Measurements from ENCODE around the gene PCDHA12.
"Not testable (repeated sequence)": the region's sequence is repeated elsewhere in the genome, so short reads cannot be mapped to it uniquely, and the experiment has no call there.

PCDHA12 gene

GRCh38 chr5:140857177-140857986 lies 17.7 kb upstream of the PCDHA12 start:
- DNase-seq = no peak

- no peak for DNase-seq
These were observed 17.2 kb upstream of the PCDHA12 start for GRCh38 chr5:140857987-140858240.

DNA sequence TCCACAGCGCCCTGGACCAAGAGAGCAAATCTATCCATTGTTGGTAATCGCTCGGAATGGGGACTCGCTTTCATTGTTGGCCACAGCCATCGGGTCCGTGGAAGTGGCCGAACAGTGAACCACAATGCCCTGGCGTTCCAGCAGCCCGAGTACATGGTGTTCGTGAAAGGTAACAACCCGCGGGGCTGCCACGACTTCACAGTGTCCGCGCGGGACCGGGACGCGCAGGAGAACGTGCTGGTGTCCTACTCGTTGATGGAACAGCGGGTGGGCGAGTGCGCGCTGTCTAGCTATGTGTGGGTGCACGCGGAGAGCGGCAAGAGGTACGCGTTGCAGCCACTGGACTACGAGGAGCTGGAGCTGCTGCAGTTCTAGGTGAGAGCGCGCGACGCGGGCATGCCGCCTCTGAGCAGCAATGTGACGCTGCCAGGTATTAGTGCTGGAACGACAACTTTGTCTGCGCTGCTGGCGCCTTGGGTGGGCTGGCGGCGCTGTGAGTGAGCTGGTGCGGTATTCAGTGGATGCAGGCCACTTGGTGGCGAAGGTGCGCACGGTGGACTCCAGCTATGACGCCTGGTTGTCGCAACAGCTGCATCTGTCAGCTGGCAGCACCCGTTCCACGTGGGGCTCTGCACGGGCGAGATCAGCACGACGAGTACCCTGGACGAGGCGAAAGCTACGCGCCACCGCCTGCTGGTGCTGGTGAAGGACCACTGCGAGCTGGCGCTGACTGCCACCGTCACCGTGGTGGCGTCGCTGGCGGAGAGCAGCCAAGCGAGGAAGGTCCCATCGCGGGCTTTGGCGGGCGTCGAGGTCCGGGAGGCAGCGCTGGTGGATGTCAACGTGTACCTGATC lies 12.4 kb upstream of the PCDHA12 start:
- DNase-seq = no peak

- no peak for DNase-seq
These were observed 6.2 kb upstream of the PCDHA12 start, which contains the start of gene PCDHA11 for GRCh38 chr5:140868721-140869554. PCDHA11 (plus strand) TSS chr5:140868957; CDS start chr5:140869104, 147 bp downstream.

DNA sequence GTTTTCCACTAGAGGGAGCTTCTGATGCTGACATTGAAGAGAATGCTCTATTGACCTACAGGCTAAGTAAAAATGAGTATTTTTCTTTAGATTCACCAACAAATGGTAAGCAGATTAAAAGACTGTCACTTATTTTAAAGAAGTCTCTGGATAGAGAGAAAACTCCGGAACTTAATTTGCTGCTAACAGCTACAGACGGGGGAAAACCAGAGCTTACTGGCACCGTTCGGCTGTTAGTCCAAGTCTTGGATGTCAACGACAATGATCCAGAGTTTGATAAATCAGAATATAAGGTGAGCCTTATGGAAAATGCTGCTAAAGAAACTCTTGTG lies 5.6 kb upstream of the PCDHA12 start:
- DNase-seq = no peak

DNA sequence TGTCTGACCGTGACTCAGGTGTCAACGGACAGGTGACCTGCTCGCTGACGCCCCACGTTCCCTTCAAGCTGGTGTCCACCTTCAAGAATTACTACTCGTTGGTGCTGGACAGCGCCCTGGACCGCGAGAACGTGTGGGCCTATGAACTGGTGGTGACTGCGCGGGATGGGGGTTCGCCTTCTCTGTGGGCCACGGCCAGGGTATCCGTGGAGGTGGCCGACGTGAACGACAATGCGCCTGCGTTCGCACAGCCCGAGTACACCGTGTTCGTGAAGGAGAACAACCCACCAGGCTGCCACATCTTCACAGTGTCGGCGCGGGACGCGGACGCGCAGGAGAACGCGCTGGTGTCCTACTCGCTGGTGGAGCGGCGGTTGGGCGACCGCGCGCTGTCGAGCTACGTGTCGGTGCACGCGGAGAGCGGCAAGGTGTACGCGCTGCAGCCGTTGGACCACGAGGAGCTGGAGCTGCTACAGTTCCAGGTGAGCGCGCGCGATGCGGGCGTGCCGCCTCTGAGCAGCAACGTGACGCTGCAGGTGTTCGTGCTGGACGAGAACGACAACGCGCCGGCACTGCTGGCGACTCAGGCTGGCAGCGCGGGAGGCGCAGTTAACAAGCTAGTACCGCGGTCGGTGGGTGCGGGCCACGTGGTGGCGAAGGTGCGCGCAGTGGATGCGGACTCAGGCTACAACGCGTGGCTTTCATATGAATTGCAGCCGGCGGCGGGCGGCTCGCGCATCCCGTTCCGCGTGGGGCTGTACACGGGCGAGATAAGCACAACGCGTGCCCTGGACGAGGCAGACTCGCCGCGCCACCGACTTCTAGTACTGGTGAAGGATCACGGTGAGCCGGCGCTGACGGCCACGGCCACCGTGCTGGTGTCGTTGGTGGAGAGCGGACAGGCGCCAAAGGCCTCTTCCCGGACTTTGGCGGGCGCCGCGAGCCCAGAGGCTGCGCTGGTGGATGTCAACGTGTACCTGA lies 4.6 kb upstream of the PCDHA12 start:
- no peak for DNase-seq

DNA sequence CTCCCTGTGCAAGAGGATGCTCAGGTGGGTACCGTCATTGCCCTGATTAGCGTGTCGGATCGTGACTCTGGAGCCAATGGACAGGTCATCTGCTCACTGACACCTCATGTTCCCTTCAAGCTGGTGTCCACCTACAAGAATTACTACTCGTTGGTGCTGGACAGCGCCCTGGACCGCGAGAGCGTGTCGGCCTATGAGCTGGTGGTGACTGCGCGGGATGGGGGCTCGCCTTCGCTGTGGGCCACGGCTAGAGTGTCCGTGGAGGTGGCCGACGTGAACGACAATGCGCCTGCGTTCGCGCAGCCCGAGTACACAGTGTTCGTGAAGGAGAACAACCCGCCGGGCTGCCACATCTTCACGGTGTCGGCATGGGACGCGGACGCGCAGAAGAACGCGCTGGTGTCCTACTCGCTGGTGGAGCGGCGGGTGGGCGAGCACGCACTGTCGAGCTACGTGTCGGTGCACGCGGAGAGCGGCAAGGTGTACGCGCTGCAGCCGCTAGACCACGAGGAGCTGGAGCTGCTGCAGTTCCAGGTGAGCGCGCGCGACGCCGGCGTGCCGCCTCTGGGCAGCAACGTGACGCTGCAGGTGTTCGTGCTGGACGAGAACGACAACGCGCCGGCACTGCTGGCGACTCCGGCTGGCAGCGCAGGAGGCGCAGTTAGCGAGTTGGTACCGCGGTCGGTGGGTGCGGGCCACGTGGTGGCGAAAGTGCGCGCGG lies 1.6 kb downstream of the PCDHA12 start:
- DNase-seq = not testable (repeated sequence)

GRCh38 chr5:140877262-140877581 lies 2.1 kb downstream of the PCDHA12 start:
- no peak for DNase-seq

- no peak for DNase-seq
These were observed 6.9 kb downstream of the PCDHA12 start, which contains the start of gene PCDHA13 for GRCh38 chr5:140881889-140882590. PCDHA13 (plus strand) TSS chr5:140882124; CDS start chr5:140882269, 145 bp downstream.

DNA sequence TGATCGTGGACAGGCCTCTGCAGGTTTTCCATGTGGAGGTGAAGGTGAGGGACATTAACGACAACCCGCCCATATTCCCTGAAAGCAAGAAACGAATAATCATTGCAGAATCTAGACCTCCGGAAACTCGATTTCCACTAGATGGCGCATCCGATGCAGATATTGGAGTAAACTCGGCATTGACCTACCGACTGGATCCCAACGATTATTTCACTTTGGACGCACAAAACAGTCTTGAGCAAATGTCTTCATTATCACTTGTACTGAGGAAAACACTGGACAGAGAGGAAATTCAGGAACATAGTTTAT lies 7.4 kb downstream of the PCDHA12 start:
- DNase-seq = no peak

DNA sequence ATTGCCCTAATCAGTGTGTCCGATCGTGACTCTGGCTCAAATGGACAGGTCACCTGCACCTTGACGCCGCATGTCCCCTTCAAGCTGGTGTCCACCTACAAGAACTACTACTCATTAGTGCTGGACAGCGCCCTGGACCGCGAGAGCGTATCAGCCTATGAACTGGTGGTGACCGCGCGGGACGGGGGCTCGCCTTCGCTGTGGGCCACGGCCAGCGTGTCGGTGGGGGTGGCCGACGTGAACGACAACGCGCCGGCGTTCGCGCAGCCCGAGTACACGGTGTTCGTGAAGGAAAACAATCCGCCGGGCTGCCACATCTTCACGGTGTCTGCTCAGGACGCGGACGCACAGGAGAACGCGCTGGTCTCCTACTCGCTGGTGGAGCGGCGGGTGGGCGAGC lies 8.3 kb downstream of the PCDHA12 start:
- DNase-seq = no peak

DNA sequence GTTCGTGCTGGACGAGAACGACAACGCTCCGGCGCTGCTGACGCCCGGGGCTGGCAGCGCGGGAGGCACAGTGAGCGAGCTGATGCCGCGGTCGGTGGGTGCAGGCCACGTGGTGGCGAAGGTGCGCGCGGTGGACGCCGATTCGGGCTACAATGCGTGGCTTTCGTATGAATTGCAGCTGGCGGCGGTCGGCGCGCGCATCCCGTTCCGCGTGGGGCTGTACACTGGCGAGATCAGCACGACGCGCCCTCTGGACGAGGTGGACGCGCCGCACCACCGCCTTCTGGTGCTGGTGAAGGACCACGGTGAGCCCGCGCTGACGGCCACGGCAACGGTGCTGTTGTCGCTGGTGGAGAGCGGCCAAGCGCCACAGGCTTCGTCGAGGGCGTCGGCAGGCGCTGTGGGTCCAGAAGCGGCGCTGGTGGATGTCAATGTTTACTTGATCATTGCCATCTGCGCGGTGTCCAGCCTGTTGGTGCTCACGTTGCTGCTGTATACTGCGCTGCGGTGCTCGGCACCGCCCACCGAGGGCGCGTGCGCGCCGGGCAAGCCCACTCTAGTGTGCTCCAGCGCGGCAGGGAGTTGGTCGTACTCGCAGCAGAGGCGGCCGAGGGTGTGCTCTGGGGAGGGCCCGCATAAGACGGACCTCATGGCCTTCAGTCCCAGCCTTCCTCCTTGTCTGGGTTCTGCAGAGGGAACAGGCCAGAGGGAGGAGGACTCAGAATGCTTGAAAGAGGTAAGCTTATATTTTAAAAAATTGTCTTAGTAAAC lies 9.0 kb downstream of the PCDHA12 start:
- no peak for DNase-seq

DNA sequence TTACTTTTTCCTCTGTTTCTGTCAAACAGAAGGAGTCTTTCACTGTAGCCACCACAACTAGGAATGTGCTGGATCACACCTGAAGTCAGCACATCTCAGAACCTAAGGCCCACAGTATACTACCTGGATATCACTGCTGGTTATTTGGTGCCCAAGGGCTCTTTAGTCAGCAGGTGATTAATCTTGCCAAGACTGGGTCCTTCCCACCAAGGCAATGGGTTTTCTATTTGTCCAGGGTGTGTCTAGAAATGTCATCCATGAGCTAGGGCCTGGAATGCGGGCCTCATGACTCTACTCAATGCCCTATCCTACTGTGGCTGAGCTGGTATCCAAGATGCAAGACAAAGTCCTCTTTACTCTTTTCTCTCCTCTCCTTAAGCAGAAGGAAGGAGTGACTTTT lies 41.2 kb downstream of the PCDHA12 start:
- no peak for DNase-seq

GRCh38 chr5:140923601-140924000 lies 48.5 kb downstream of the PCDHA12 start:
- no peak for DNase-seq

DNA sequence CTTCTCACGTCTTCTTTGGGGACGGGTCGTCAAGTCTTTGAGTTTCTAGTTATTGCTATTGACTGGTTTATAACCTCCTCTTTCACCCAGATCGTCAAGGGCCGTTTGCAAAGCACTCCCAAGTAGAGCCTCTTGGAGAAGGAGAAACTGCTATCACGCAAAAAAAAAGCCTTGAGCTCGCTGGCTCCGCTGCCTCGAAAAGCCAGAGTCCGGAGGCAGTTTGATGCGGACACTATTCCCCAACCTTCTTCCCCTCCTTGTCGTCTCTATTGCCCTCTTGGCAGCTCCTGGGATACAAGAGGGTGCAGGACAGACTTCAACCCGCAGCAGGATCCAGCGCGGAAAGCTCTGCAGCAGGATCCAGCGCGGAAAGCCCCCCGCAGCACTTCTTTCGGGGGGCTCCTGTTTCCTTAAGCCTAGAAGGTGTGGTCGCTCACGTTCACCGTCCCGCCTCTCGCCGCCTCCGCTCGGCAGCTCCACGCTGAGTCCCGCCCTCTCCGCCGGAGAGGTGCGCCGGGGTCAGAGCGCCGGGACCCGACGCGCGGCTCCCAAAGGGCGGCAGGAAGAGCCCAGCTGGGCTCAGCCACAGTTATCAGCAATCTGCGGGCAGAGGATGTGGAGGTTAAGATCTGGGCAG lies 50.8 kb downstream of the PCDHA12 start, which contains the start of gene PCDHAC1:
Gene PCDHAC1, plus strand, starts transcription at position 494 of the 637 bp plus-strand sequence. CDS start 594 bp downstream, outside the sequence.
- DNase-seq = no peak

DNA sequence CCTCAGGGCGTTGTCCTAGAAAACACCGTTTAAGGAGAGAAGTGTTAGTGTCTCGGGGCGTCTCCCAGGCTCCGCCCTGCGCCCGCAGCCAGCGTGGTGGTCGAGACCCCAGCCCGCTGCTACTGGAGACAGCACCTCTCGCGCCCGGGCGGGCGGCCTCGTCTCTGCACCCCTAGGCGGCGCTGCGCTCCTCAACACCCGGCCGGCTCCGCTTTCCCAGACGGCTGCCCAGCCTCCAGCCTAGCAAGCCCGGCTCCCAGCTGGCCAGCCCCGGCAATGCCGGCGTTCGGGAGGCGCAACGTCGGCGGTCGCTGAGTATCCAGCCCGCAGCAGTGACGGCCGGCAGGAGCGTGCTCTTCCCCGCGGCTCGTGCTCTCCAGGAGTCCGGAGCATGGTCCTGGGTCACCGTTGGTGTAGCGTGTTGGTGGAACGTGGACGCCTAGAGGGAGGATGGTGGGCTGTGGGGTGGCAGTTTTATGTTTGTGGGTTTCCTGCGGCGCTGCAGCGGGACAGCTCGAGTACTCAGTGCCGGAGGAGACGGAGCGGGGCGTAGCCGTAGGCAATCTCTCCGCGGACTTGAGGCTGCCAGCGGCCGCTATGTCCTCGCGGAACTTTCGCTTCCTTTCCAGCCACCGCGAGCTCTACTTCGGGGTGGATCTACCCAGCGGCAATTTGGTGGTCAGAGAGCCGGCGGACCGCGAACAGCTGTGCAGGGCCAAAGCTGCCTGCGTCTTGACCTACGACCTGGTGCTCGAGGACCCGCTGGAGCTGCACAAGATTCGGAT lies 51.5 kb downstream of the PCDHA12 start:
- no peak for DNase-seq

DNA sequence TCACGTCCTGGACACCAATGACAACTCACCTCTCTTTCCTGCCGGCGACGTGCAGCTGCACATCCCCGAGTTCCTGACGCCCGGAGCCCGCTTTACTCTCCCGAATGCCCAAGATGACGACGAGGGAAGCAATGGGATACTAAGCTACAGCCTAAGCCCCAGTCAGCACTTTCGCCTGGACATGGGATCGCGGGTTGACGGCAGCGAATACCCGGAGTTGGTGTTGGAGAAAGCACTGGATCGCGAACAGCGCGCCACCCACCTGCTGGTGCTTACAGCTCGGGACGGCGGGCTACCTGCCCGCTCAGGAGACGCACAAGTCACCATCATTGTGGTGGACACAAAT lies 52.1 kb downstream of the PCDHA12 start:
- no peak for DNase-seq
